Measurements from ENCODE around the gene PBX4. TPM values are rescaled to one million over a fixed set of nuclear protein-coding genes. Genes with fewer than 3 reads are reported as not detected.

Gene PBX4
- total and polyA plus RNA-seq, 2 of the 8 experiments (the other 6 are each of a cell fraction or from before 2014, with no cell fraction given): 3.4 to 3.8 TPM

DNA sequence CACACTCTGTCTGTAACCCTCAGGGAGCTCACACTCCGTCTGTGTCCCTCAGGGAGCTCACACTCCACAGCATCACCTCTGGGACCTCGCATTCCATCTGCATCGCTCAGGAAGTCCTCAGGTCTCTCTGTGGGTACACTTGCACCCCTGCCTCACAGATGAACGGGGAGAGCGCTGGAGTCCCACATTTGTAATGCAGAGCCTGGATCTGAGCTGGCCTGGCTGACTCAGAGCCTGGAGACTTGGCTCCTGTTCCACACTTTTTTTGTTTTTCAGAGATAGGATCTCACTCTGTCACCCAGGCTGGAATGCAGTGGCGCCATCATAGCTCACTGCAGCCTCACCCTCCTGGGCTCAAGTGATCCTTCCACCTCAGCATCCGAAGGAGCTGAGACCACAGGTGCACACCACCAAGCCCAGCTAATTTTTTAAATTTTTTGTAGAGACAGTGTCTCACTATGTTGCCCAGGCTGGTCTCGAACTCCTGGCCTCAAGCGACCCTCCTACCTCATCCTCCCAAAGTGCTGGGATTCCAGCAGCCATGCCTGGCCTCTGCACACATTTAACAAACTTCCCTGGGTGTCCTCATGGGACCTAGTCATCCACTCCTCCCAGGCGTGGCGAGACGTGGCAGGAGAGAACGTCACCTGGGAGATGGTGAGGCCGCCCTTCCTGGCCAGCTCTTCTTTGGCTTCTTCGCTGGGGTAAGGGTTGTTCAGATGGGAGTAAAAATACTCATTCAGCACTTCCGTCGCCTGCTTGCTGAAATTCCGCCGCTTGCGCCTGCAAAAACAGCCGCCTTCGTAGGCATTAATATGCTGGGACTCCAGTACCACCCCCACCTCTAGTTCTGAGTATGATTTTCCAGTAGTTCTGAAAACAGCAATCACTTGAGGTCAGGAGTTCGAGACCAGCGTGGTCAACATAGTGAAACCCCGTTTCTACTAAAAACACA lies 49.4 kb downstream of the PBX4 start:
- no peak for TF ChIP-seq ASH2L (IDR thresholded peaks at IDR 0.05; ENCODE audit: low read length)
- H3K4me3 ChIP-seq (ENCODE audit: extremely low read depth in 1 of 4, insufficient read depth in 2 of 4, low read depth in 3 of 4, low read length in 4 of 4): no peak overlapping the region
- no peak overlapping the region for H3K23ac ChIP-seq (ENCODE audit: insufficient read length)
- 90% methylated on average over 25 of the region's 25 CpGs; no CpG with 5 or more reads in 1 of the 2 experiments for WGBS, 2 experiments (ENCODE audit: extremely low coverage in 1 of 2, insufficient coverage in 1 of 2, insufficient read length in 1 of 2, insufficient replicate concordance in 2 of 2, low coverage in 1 of 2, low lambda C conversion rate in 2 of 2, missing lambda C conversion rate in 1 of 2)
- no peak overlapping the region for H3K9ac ChIP-seq (replicated peaks in 1 of 4; ENCODE audit: extremely low read depth in 1 of 4, low read depth in 3 of 4, low read length in 3 of 4)
- no peak overlapping the region for H3K27ac ChIP-seq (ENCODE audit: low read depth, low read length)
- peaks cover 0 to 6% (median 0%) of the 10 kb centered on the region in 4 experiments; a peak in 3 of 7 replicates for H3K4me1 ChIP-seq (replicated peaks in 1 of 4; ENCODE audit: control insufficient read depth in 3 of 4, insufficient read depth in 4 of 4, low read length in 3 of 4)
- H3K18ac ChIP-seq (ENCODE audit: extremely low read depth, low read length): no peak overlapping the region
- H2BK120ac ChIP-seq (replicated peaks; ENCODE audit: low read depth, low read length): no peak overlapping the region
- no peak for DNase-seq (ENCODE audit: low read depth in 1 of 2, low spot score in 2 of 2)
- no peaks in the 10 kb centered on the region for H3K27me3 ChIP-seq (replicated peaks in 1 of 4; ENCODE audit: control insufficient read depth in 3 of 4, extremely low read depth in 1 of 4, insufficient read depth in 3 of 4, low read length in 3 of 4)
- no peaks in the 10 kb centered on the region for H3K9me3 ChIP-seq (ENCODE audit: insufficient read depth in 2 of 2, low read depth in 1 of 2, low read length in 1 of 2)
- H2BK5ac ChIP-seq (ENCODE audit: low read depth, low read length): no peak overlapping the region
- H4K91ac ChIP-seq (replicated peaks; ENCODE audit: insufficient read length, low read length): no peak overlapping the region
- H4K5ac ChIP-seq (ENCODE audit: insufficient read length, low read depth, low read length): no peak overlapping the region
- no peaks in the 10 kb centered on the region for H4K20me1 ChIP-seq (replicated peaks in 1 of 2; ENCODE audit: control insufficient read depth in 1 of 2, insufficient read depth in 2 of 2, low read length in 2 of 2)
- H3K36me3 ChIP-seq (ENCODE audit: control insufficient read depth in 2 of 4, insufficient read depth in 4 of 4, low read length in 3 of 4): no peaks in the 10 kb centered on the region; a peak in 1 of 8 replicates
- no peak overlapping the region for H3K56ac ChIP-seq (replicated peaks; ENCODE audit: insufficient read length, low read depth, low read length)
- H2BK15ac ChIP-seq (ENCODE audit: low read length): no peak overlapping the region
- no peak overlapping the region for H4K8ac ChIP-seq (ENCODE audit: extremely low read depth, insufficient read depth, low read length)
- ChIA-PET POLR2A (ENCODE audit: partially characterized antibody) (interaction anchor here (0.9 to 1.4 kb wide), 2 partner anchors 9 to 27 kb away, joined by 3 read pairs; no protein-coding TSS in a partner anchor), CTCF (ENCODE audit: partially characterized antibody) (interaction anchor here (0.6 to 20.0 kb wide), 12 partner anchors 10 to 241 kb away, joined by 3 to 223 read pairs (median 4); no protein-coding TSS in a partner anchor)
- no peak overlapping the region for H2AK5ac ChIP-seq (ENCODE audit: low read depth, low read length)
- H3K4ac ChIP-seq (replicated peaks; ENCODE audit: insufficient read length, low read depth, low read length): no peak overlapping the region
- no peaks in the 10 kb centered on the region for H3K79me2 ChIP-seq (ENCODE audit: control insufficient read depth in 1 of 2, insufficient read depth in 2 of 2, low read length in 2 of 2)
- H3K23me2 ChIP-seq (ENCODE audit: low read depth, low read length): no peaks in the 10 kb centered on the region; the same call in 1 of the 2 replicates
- H2AFZ ChIP-seq (ENCODE audit: low read length): no peak overlapping the region
- no peak for FAIRE-seq
- no peaks in the 10 kb centered on the region; the same call in 1 of the 2 replicates for H3K79me1 ChIP-seq (ENCODE audit: low read depth, low read length)
- H3K4me2 ChIP-seq (ENCODE audit: insufficient read depth in 1 of 2, low read depth in 2 of 2, low read length in 2 of 2): no peak overlapping the region
- H3K14ac ChIP-seq (ENCODE audit: insufficient read length): no peak overlapping the region
- H2BK20ac ChIP-seq (ENCODE audit: low read length): no peak overlapping the region
- H2BK12ac ChIP-seq (ENCODE audit: low read depth, low read length): no peak overlapping the region
